ENCODE results near the gene GAD1.

DNA sequence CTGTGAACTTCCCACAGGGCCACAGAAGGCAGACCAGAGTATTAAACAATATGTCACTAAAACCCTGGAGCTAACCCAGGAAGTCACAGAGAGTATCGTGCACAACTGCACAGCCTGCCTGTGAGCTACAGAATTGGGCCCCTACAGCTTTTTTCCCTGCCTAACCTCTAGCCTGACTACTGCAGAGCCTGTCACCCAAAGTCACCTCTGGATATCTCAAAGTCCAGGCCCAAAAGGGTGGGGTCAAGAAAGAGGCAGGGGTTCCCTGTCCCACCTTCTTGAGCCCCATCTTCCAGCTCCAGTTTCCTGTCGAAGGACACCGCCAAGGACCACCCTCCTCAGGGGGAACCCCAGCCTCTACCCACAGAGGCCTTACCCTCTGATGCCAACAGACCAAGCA is 13.5 kb downstream of the GAD1 start:
- TF ChIP-seq, protein P1, sequence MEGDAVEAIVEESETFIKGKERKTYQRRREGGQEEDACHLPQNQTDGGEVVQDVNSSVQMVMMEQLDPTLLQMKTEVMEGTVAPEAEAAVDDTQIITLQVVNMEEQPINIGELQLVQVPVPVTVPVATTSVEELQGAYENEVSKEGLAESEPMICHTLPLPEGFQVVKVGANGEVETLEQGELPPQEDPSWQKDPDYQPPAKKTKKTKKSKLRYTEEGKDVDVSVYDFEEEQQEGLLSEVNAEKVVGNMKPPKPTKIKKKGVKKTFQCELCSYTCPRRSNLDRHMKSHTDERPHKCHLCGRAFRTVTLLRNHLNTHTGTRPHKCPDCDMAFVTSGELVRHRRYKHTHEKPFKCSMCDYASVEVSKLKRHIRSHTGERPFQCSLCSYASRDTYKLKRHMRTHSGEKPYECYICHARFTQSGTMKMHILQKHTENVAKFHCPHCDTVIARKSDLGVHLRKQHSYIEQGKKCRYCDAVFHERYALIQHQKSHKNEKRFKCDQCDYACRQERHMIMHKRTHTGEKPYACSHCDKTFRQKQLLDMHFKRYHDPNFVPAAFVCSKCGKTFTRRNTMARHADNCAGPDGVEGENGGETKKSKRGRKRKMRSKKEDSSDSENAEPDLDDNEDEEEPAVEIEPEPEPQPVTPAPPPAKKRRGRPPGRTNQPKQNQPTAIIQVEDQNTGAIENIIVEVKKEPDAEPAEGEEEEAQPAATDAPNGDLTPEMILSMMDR (IDR thresholded peaks at IDR 0.05): no peak
- no peak for TF ChIP-seq POLR2A (IDR thresholded peaks at IDR 0.05)

All from testis (tissue), 2 donors.